ENCODE results near the gene NINJ2. TPM values are rescaled to one million over a fixed set of nuclear protein-coding genes. Genes with fewer than 3 reads are reported as not detected.

The NINJ2 gene
- total RNA-seq, 4 donors from 2014 or later, result 7.6 to 20.9 (median 12.6) TPM

- H3K27me3 ChIP-seq, result no peaks in the 10 kb centered on the region
- H3K4me1 ChIP-seq, result peaks cover 22% of the 10 kb centered on the region
- no peak for DNase-seq (ENCODE audit: low spot score in 2 of 2)
- H3K9me3 ChIP-seq, result no peaks in the 10 kb centered on the region
- H3K4me3 ChIP-seq, result peak overlapping the region; percentile 8
- no peaks in the 10 kb centered on the region for H3K36me3 ChIP-seq
- WGBS, result 5% methylated on average over 8 of the region's 8 CpGs
- H3K27ac ChIP-seq, result peak overlapping the region; percentile 7
- TF ChIP-seq EP300 (IDR thresholded peaks at IDR 0.05) (no peak), POLR2A (IDR thresholded peaks at IDR 0.05) (no peak), CTCF (IDR thresholded peaks at IDR 0.05) (no peak), POLR2AphosphoS5 (IDR thresholded peaks at IDR 0.05) (no peak)
Measured at GRCh38 chr12:662566-663292, 516 bp downstream of the NINJ2 start.

- TF ChIP-seq POLR2A (IDR thresholded peaks at IDR 0.05), result no peak
- no peak for TF ChIP-seq CTCF (IDR thresholded peaks at IDR 0.05)
- no peak for TF ChIP-seq POLR2AphosphoS5 (IDR thresholded peaks at IDR 0.05)
- TF ChIP-seq EP300 (IDR thresholded peaks at IDR 0.05), result no peak
- no peaks in the 10 kb centered on the region for H3K27me3 ChIP-seq
- peak overlapping the region; percentile 8 for H3K4me3 ChIP-seq
- WGBS, result 77% methylated on average over 11 of the region's 11 CpGs
- H3K36me3 ChIP-seq, result no peaks in the 10 kb centered on the region
- DNase-seq (ENCODE audit: low spot score in 2 of 2), result no peak
- no peaks in the 10 kb centered on the region for H3K9me3 ChIP-seq
- H3K4me1 ChIP-seq, result peaks cover 22% of the 10 kb centered on the region
- H3K27ac ChIP-seq, result peak overlapping the region; percentile 7
Measured at GRCh38 chr12:661720-662486, 1.3 kb downstream of the NINJ2 start.

GRCh38 chr12:659090-659683 is 4.1 kb downstream of the NINJ2 start:
- Histone ChIP-seq H3K4me3 (no peak overlapping the region), H3K36me3 (no peaks in the 10 kb centered on the region), H3K27me3 (no peaks in the 10 kb centered on the region), H3K9me3 (no peaks in the 10 kb centered on the region), H3K4me1 (peaks cover 22% of the 10 kb centered on the region), H3K27ac (no peak overlapping the region)
- 93% methylated on average over 2 of the region's 5 CpGs for WGBS
- TF ChIP-seq POLR2A (IDR thresholded peaks at IDR 0.05), result no peak
- no peak for TF ChIP-seq POLR2AphosphoS5 (IDR thresholded peaks at IDR 0.05)
- TF ChIP-seq EP300 (IDR thresholded peaks at IDR 0.05), result no peak
- no peak for TF ChIP-seq CTCF (IDR thresholded peaks at IDR 0.05)
- DNase-seq (ENCODE audit: low spot score in 2 of 2), result no peak

- Histone ChIP-seq H3K27me3 (no peaks in the 10 kb centered on the region), H3K9me3 (no peaks in the 10 kb centered on the region), H3K36me3 (no peaks in the 10 kb centered on the region), H3K4me1 (peaks cover 17% of the 10 kb centered on the region), H3K4me3 (no peak overlapping the region), H3K27ac (no peak overlapping the region)
- TF ChIP-seq EP300 (IDR thresholded peaks at IDR 0.05) (no peak), CTCF (IDR thresholded peaks at IDR 0.05) (no peak), POLR2A (IDR thresholded peaks at IDR 0.05) (no peak)
- no peak for DNase-seq (ENCODE audit: low spot score in 2 of 2)
- WGBS, result 83% methylated on average over 3 of the region's 3 CpGs
Measured at GRCh38 chr12:650983-651382, 12.3 kb downstream of the NINJ2 start.
